Peyer's patch (tissue), 4 donors: ENCODE results near the gene RASSF8.

ENCODE experiments used
- CTCF ChIP-seq, 6 experiments: fragments of 450-650 bp in 4 of 6; fragments of 200-600 bp in 2 of 6; sonication (generic) in 1 of 6; IDR thresholded peaks; one replicate each; pipeline ENCODE4 v1.5.1; 2017 to 2019; ENCODE audit warnings: antibody characterized with exemption in 6 of 6, mild to moderate bottlenecking in 3 of 6, moderate library complexity in 1 of 6
- POLR2A ChIP-seq, 2 donors: fragments of 450-650 bp; IDR thresholded peaks; one replicate each; pipeline ENCODE4 v1.5.1; 2017; ENCODE audit warnings: antibody characterized with exemption in 2 of 2, mild to moderate bottlenecking in 2 of 2, moderate library complexity in 2 of 2

- no peak for TF ChIP-seq POLR2A (IDR thresholded peaks at IDR 0.05)
- no peak for TF ChIP-seq CTCF (IDR thresholded peaks at IDR 0.05)
These were observed 2.5 kb downstream of the RASSF8 start for GRCh38 chr12:25960961-25961360.
